Tibial nerve (tissue), 4 donors: ENCODE data around the gene TOGARAM1. TPM values are rescaled to one million over a fixed set of nuclear protein-coding genes. Genes with fewer than 3 reads are reported as not detected.
"Not testable (repeated sequence)": the region's sequence is repeated elsewhere in the genome, so short reads cannot be mapped to it uniquely, and the experiment has no call there.

Experiments
- DNase-seq, 2 donors: peaks; one replicate each; pipeline ENCODE4 v3.0.0-alpha.2; 2019; ENCODE audit warnings: low spot score in 2 of 2
- H3K27ac ChIP-seq, 4 donors: fragments of 200-600 bp; sonication (generic) in 3 of 4; one replicate each; pipeline ENCODE4 v1.5.1; 2017 to 2019; ENCODE audit warnings: mild to moderate bottlenecking in 1 of 4
- H3K27me3 ChIP-seq, 2 donors: fragments of 200-600 bp; sonication (generic) in 1 of 2; one replicate each; pipeline versions ENCODE4 v1.5.1 to v1.6.0; 2017 to 2019
- H3K36me3 ChIP-seq, 3 donors: fragments of 200-600 bp; sonication (generic); one replicate each; pipeline ENCODE4 v1.5.1; 2018 to 2019
- H3K4me1 ChIP-seq, 4 donors: fragments of 200-600 bp; sonication (generic) in 3 of 4; one replicate each; pipeline ENCODE4 v1.5.1; 2017 to 2019
- H3K4me3 ChIP-seq, 4 donors: fragments of 200-600 bp; sonication (generic) in 3 of 4; one replicate each; pipeline ENCODE4 v1.5.1; 2017 to 2019; ENCODE audit warnings: mild to moderate bottlenecking in 1 of 4, moderate library complexity in 1 of 4
- H3K9me3 ChIP-seq, 4 donors: fragments of 200-600 bp; sonication (generic) in 3 of 4; one replicate each; pipeline ENCODE4 v1.5.1; 2017 to 2019
- EP300 ChIP-seq, 2 donors: sonication (generic); formaldehyde crosslinking; IDR thresholded peaks; one replicate each; pipeline ENCODE4 v1.6.1; 2017; ENCODE audit warnings: antibody characterized with exemption in 2 of 2, mild to moderate bottlenecking in 1 of 2
- POLR2A ChIP-seq, 2 donors: fragments of 450-650 bp; IDR thresholded peaks; one replicate each; pipeline ENCODE4 v1.6.1; 2017; ENCODE audit warnings: antibody characterized with exemption in 2 of 2, mild to moderate bottlenecking in 2 of 2, moderate library complexity in 2 of 2
- WGBS, 2 donors: methylation state at CpG; one replicate each; pipeline ENCODE4 v1.1.5; 2018; 5-methylcytosine and 5-hydroxymethylcytosine counted together
- total RNA-seq, 4 donors: library from RNA; depleted of rRNA; stranded (reverse); fragments of >200 nt; gene quantifications; one replicate each; pipeline ENCODE4 v1.1.0, GENCODE V29; 2016
- TF ChIP-seq, protein P1 (sequence below), 5 experiments: fragments of 200-600 bp in 3 of 5; fragments of 450-650 bp in 2 of 5; sonication (generic) in 3 of 5; IDR thresholded peaks; one replicate each; pipeline ENCODE4 v1.5.1; 2016 to 2019; ENCODE audit warnings: antibody characterized with exemption in 5 of 5, mild to moderate bottlenecking in 3 of 5, moderate library complexity in 2 of 5

The TOGARAM1 gene
- total RNA-seq, 4 donors from 2014 or later: 22.2 to 51.8 (median 34.2) TPM

DNA sequence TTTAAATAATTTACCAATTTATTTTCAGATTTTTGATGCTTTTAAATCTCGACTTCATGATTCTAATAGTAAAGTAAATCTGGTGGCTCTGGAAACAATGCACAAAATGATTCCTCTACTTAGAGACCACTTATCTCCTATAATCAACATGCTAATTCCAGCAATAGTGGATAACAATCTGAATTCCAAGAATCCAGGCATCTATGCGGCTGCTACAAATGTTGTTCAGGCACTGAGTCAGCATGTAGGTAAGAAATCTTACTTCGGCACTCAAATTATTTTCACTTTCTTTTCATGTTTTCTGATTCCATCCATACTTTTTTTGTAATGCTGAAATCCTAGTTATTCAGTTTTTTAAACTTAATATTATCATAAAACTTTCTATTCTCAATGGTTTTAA, 106.4 kb downstream of the TOGARAM1 start:
- TF ChIP-seq, protein P1, sequence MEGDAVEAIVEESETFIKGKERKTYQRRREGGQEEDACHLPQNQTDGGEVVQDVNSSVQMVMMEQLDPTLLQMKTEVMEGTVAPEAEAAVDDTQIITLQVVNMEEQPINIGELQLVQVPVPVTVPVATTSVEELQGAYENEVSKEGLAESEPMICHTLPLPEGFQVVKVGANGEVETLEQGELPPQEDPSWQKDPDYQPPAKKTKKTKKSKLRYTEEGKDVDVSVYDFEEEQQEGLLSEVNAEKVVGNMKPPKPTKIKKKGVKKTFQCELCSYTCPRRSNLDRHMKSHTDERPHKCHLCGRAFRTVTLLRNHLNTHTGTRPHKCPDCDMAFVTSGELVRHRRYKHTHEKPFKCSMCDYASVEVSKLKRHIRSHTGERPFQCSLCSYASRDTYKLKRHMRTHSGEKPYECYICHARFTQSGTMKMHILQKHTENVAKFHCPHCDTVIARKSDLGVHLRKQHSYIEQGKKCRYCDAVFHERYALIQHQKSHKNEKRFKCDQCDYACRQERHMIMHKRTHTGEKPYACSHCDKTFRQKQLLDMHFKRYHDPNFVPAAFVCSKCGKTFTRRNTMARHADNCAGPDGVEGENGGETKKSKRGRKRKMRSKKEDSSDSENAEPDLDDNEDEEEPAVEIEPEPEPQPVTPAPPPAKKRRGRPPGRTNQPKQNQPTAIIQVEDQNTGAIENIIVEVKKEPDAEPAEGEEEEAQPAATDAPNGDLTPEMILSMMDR (IDR thresholded peaks at IDR 0.05): no peak
- no peak for TF ChIP-seq POLR2A (IDR thresholded peaks at IDR 0.05)
- TF ChIP-seq EP300 (IDR thresholded peaks at IDR 0.05): no peak

DNA sequence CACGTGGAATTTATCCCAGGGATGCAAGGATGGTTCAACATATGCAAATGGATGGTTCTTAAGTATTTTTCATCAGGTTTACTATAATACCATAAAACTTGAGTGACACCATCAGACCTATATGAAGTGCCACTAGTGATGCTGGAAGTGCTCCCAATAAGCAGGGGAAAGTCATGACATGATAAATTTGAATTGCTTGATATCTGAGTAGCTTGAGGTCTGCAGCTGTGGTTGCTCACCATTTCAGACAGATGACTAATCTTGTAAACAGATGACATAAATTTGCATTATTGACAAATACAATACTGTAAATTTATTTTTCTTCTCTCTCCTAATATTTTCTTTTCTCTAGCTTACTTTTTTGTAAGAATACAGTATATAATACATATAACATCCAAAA, 108.2 kb downstream of the TOGARAM1 start:
- no peak for DNase-seq
- 83 to 90% methylated on average over 1 of the region's 1 CpG for WGBS, 2 donors
- no peaks in the 10 kb centered on the region for H3K27me3 ChIP-seq
- no peaks in the 10 kb centered on the region for H3K4me1 ChIP-seq
- peaks cover 0 to 60% (median 0%) of the 10 kb centered on the region in 3 donors for H3K36me3 ChIP-seq
- H3K9me3 ChIP-seq: no peaks in the 10 kb centered on the region
- H3K27ac ChIP-seq: no peak overlapping the region
- no peak overlapping the region for H3K4me3 ChIP-seq
- no peak for TF ChIP-seq POLR2A (IDR thresholded peaks at IDR 0.05)
- TF ChIP-seq EP300 (IDR thresholded peaks at IDR 0.05): no peak
- TF ChIP-seq, protein P1 (IDR thresholded peaks at IDR 0.05): no peak

More for the DNA sequence above, 106.4 kb downstream of the TOGARAM1 start:
- peaks cover 0 to 49% (median 0%) of the 10 kb centered on the region in 3 donors for H3K36me3 ChIP-seq
- no peaks in the 10 kb centered on the region for H3K9me3 ChIP-seq
- 96% methylated on average over 3 of the region's 3 CpGs for WGBS, 2 donors
- no peaks in the 10 kb centered on the region for H3K27me3 ChIP-seq
- no peak for DNase-seq
- no peak overlapping the region for H3K27ac ChIP-seq
- no peak overlapping the region for H3K4me3 ChIP-seq
- no peaks in the 10 kb centered on the region for H3K4me1 ChIP-seq

DNA sequence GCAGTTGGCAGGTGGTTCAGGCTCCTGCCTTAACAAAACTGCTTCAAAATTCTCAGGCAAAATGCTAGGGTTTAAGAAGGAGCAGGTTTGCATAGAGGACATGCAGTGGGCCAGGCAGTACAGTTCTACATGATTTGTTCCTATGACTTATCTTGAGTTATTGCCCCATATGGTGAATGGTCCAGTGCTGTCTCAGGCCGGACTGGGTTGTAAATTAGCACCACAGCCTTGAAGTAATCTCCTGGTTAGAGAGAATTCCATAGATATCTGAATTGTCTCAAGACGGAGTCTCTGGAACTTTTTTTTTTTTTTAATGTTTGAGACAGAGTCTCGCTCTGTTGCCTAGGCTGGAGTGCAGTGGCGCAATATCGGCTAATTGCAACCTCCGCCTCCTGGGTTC, 110.1 kb downstream of the TOGARAM1 start:
- H3K9me3 ChIP-seq: no peaks in the 10 kb centered on the region
- WGBS, 2 donors: 96 to 97% methylated on average over 6 of the region's 6 CpGs
- no peak for TF ChIP-seq POLR2A (IDR thresholded peaks at IDR 0.05)
- TF ChIP-seq, protein P1 (IDR thresholded peaks at IDR 0.05): no peak
- no peak for TF ChIP-seq EP300 (IDR thresholded peaks at IDR 0.05)
- DNase-seq: no peak
- peaks cover 0 to 60% (median 0%) of the 10 kb centered on the region in 3 donors for H3K36me3 ChIP-seq
- H3K27me3 ChIP-seq: no peaks in the 10 kb centered on the region
- H3K4me1 ChIP-seq: no peaks in the 10 kb centered on the region
- no peak overlapping the region for H3K27ac ChIP-seq
- H3K4me3 ChIP-seq: no peak overlapping the region

DNA sequence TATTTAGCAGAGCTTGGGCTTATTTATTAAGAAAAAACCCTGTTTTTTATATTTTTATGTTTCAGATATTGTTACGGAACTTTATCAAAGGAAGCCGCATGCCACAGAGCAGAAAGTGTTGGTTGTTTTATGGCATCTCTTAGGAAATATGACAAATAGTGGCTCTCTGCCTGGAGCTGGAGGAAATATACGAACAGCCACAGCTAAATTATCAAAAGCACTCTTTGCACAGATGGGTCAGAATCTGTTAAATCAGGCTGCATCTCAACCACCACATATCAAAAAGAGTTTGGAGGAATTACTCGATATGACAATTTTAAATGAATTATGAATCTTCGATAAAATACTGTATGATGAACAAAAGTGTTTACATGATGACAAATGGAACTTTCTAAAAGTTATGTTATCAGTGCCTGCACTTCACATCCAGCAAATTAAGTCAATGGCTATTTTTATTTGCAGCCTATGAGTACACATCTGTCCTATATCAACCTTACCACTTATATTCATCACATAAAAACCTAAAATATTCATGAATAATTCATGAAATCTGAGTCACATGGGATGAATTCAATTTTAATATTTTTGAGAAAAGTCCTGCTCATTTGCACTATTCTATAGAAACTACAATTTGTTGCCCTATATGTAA, 111.4 kb downstream of the TOGARAM1 start:
- Histone ChIP-seq H3K4me3 (no peak overlapping the region), H3K27me3 (no peaks in the 10 kb centered on the region), H3K4me1 (no peaks in the 10 kb centered on the region), H3K36me3 (peaks cover 0 to 57% (median 0%) of the 10 kb centered on the region in 3 donors), H3K9me3 (no peaks in the 10 kb centered on the region), H3K27ac (no peak overlapping the region)
- 82 to 90% methylated on average over 5 of the region's 5 CpGs for WGBS, 2 donors
- DNase-seq: no peak
- TF ChIP-seq, protein P1 (IDR thresholded peaks at IDR 0.05): no peak
- TF ChIP-seq POLR2A (IDR thresholded peaks at IDR 0.05): no peak
- no peak for TF ChIP-seq EP300 (IDR thresholded peaks at IDR 0.05)

DNA sequence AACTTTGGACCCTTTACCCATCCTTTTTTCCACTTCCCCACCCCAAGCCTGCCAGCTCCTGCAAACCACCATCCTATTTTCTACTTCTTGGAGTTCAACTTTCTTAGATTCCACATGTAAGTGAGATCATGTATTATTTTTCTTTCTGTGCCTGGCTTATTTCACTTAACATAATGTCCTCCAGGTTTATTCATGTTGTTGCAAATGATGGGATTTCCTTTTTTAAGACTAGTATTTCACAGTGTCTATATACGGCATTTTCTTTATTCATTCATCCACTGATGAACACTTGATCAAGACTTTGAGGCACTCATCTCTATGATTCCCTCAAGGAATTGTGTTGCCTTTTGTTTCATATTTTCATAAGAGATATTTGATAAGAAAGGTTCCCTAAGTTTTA, 116.3 kb downstream of the TOGARAM1 start:
- Histone ChIP-seq H3K4me3 (no peak overlapping the region), H3K9me3 (no peaks in the 10 kb centered on the region), H3K4me1 (peaks cover 0 to 3% (median 0%) of the 10 kb centered on the region in 4 donors), H3K27me3 (no peaks in the 10 kb centered on the region), H3K36me3 (peaks cover 0 to 11% (median 0%) of the 10 kb centered on the region in 3 donors), H3K27ac (no peak overlapping the region)
- TF ChIP-seq, protein P1 (IDR thresholded peaks at IDR 0.05): no peak
- TF ChIP-seq EP300 (IDR thresholded peaks at IDR 0.05): no peak
- TF ChIP-seq POLR2A (IDR thresholded peaks at IDR 0.05): no peak
- no peak for DNase-seq
- WGBS, 2 donors: 94 to 97% methylated on average over 1 of the region's 1 CpG

DNA sequence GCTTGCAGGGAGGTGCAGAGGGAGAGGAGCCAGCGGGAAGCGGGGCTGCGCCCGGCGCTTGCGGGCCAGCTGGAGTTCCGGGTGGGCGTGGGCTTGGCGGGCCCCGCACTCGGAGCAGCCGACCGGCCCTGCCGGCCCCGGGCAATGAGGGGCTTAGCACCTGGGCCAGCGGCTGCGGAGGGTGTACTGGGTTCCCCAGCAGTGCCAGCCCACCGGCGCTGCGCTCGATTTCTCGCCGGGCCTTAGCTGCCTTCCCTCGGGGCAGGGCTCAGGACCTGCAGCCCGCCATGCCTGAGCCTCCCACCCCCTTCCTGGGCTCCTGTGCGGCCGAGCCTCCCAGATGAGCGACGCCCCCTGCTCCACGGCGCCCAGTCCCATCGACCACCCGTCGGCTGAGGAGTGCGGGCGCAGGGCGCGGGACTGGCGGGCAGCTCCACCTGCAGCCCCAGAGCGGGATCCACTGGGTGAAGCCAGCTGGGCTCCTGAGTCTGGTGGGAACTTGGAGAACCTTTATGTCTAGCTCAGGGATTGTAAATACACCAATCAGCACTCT, 118.5 kb downstream of the TOGARAM1 start:
- H3K4me3 ChIP-seq, H3K36me3 ChIP-seq, DNase-seq, H3K27ac ChIP-seq, H3K27me3 ChIP-seq, H3K9me3 ChIP-seq: not testable (repeated sequence)
- H3K4me1 ChIP-seq: peaks cover 0 to 16% (median 8%) of the 10 kb centered on the region in 4 donors
- WGBS, 2 donors: 97% methylated on average over 19 to 27 of the region's 40 CpGs

DNA sequence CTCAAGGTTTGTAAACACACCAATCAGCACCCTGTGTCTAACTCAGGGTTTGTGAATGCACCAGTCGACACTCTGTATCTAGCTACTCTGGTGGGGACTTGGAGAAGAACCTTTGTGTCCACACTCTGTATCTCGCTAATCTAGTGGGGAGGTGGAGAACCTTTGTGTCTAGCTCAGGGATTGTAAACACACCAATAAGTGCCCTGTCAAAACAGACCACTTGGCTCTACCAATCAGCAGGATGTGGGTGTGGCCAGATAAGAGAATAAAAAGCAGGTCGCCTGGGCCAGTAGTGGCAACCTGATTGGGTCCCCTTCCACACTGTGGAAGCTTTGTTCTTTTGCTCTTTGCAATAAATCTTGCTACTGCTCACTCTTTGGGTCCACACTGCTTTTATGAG, 119.1 kb downstream of the TOGARAM1 start:
- peaks cover 0 to 22% (median 13%) of the 10 kb centered on the region in 4 donors for H3K4me1 ChIP-seq
- H3K27ac ChIP-seq, H3K9me3 ChIP-seq, H3K36me3 ChIP-seq, H3K27me3 ChIP-seq, H3K4me3 ChIP-seq, DNase-seq: not testable (repeated sequence)
- WGBS, 2 donors: 97 to 100% methylated on average over 3 of the region's 3 CpGs
